Body of pancreas (tissue), 4 donors: Measurements from ENCODE around the gene ATP6V1G1. TPM values are rescaled to one million over a fixed set of nuclear protein-coding genes. Genes with fewer than 3 reads are reported as not detected.
A peak's percentile ranks its signal among the peaks of the same experiment; 100 is the strongest.

Experiments used
- ATAC-seq: fragments of 150-250 bp; one replicate; pipeline ENCODE4 v1.9.1; 2016
- DNase-seq, 4 donors: peaks; one replicate each; pipeline ENCODE4 v3.0.0-alpha.2; 2019
- H3K27ac ChIP-seq, 4 donors: fragments of 200-600 bp; sonication (generic); 1 replicate in 3 of 4; 2 replicates in 1 of 4; pipeline versions ENCODE4 v1.5.1 to v1.6.1; 2016 to 2019; ENCODE audit warnings: mild to moderate bottlenecking in 1 of 4, mixed read lengths in 1 of 4, moderate library complexity in 1 of 4
- H3K27me3 ChIP-seq, 2 donors: fragments of 200-600 bp; sonication (generic); one replicate each; pipeline ENCODE4 v1.6.0; 2016; ENCODE audit warnings: mild to moderate bottlenecking in 1 of 2
- H3K36me3 ChIP-seq, 2 donors: fragments of 200-600 bp; sonication (generic); replicated peaks in 1 of 2; 2 replicates each; pipeline ENCODE4 v1.5.1; 2016; ENCODE audit warnings: low read depth in 2 of 2; ENCODE audit not compliant: insufficient read depth in 1 of 2
- H3K4me1 ChIP-seq: fragments of 200-600 bp; sonication (generic); one replicate; pipeline ENCODE4 v1.6.0; 2016
- H3K4me3 ChIP-seq, 2 donors: fragments of 200-600 bp; sonication (generic); 1 replicate in 1 of 2; 2 replicates in 1 of 2; pipeline ENCODE4 v1.5.1; 2016 to 2019
- H3K9me3 ChIP-seq, 3 donors: fragments of 200-600 bp; sonication (generic); 1 replicate in 2 of 3; 2 replicates in 1 of 3; pipeline ENCODE4 v1.5.1; 2016
- POLR2A ChIP-seq, 3 donors: fragments of 450-650 bp; IDR thresholded peaks; one replicate each; pipeline ENCODE4 v1.6.1; 2016; ENCODE audit warnings: antibody characterized with exemption in 3 of 3, mild to moderate bottlenecking in 2 of 3
- WGBS, 2 donors: methylation state at CpG; one replicate each; pipeline ENCODE4 v1.1.5; 2017; 5-methylcytosine and 5-hydroxymethylcytosine counted together
- intact Hi-C: fragments of 100-400 bp; cut with DNase I; formaldehyde crosslinking; loops from one replicate; pipeline ENCODE4 v1.15.1; 2023
- total RNA-seq, 2 donors: library from RNA; depleted of rRNA; stranded (reverse); fragments of >200 nt; gene quantifications; one replicate each; pipeline ENCODE4 v1.1.0, GENCODE V29; 2016
- TF ChIP-seq, protein P1 (sequence below), 7 experiments: fragments of 450-650 bp in 4 of 7; fragments of 200-600 bp in 3 of 7; sonication (generic) in 3 of 7; IDR thresholded peaks; one replicate each; pipeline ENCODE4 v1.5.1; 2016 to 2019; ENCODE audit warnings: antibody characterized with exemption in 7 of 7

Gene ATP6V1G1
- total RNA-seq, 2 donors from 2014 or later, result 62.3 to 91.3 TPM

DNA sequence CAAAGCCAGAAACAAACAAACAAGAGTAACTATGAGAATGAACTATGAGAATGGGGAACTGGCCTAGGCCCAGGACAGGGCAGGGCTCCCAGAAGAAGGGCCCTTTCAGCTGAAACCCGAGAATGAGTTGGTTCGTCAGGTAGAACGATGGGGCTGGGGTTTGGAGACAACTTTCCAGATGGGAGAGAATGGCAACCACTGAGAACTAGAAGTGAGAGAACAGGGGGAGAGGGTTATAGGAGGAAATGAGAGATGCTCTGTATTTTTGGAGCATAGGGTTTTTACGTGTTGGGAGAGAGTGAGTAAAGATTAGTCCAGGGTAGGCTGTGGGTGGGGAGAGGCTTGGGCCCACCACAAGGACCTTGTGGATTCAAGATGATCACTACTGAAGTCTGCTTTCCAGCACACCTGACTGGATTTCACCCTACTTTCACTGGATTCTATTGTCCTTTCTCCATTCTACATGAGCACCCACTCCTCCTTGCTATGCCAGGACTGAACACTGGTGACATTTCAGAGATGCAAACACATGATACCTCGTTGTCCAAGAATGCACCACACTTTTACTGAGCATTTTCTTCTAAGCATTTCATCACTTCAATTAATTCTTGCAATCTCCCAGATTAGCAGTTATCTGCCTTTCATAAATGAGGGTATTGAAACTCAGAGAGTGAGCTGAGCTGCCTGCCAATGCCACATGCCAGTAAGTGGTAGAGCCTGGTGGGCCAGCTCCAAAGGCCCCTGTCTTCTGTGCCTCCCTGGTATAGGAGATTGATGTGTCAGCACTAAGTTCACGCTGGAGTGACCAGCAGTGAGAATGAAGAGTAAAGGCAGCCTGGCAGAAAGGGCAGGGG lies 20.3 kb downstream of the ATP6V1G1 start:
- H3K27me3 ChIP-seq, result no peaks in the 10 kb centered on the region
- TF ChIP-seq, protein P1, sequence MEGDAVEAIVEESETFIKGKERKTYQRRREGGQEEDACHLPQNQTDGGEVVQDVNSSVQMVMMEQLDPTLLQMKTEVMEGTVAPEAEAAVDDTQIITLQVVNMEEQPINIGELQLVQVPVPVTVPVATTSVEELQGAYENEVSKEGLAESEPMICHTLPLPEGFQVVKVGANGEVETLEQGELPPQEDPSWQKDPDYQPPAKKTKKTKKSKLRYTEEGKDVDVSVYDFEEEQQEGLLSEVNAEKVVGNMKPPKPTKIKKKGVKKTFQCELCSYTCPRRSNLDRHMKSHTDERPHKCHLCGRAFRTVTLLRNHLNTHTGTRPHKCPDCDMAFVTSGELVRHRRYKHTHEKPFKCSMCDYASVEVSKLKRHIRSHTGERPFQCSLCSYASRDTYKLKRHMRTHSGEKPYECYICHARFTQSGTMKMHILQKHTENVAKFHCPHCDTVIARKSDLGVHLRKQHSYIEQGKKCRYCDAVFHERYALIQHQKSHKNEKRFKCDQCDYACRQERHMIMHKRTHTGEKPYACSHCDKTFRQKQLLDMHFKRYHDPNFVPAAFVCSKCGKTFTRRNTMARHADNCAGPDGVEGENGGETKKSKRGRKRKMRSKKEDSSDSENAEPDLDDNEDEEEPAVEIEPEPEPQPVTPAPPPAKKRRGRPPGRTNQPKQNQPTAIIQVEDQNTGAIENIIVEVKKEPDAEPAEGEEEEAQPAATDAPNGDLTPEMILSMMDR (IDR thresholded peaks at IDR 0.05), result no peak
- no peak for TF ChIP-seq POLR2A (IDR thresholded peaks at IDR 0.05)
- ATAC-seq (no peak), DNase-seq (no peak)
- H3K9me3 ChIP-seq, result no peaks in the 10 kb centered on the region
- H3K36me3 ChIP-seq, result no peaks in the 10 kb centered on the region
- H3K4me3 ChIP-seq, result no peak overlapping the region
- peaks cover 25% of the 10 kb centered on the region for H3K4me1 ChIP-seq
- 80 to 81% methylated on average over 6 of the region's 6 CpGs for WGBS, 2 donors
- H3K27ac ChIP-seq, result no peak overlapping the region
- intact Hi-C loops, result no loop called here

DNA sequence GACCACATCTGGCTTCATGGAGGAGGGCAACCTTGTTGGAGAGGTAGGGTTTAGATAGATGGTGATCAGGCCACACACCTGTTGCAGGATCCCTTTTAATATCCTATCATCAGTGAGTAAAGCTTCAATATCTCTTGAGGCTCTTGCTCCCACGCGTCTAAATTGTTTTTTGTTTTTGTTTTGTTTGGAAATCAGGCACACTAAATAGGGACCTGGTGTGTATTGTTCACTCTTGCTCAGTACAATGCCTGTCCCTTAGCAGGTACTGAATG lies 20.9 kb downstream of the ATP6V1G1 start:
- DNase-seq, result no peak
- TF ChIP-seq, protein P1 (IDR thresholded peaks at IDR 0.05), result no peak
- no peak for TF ChIP-seq POLR2A (IDR thresholded peaks at IDR 0.05)

DNA sequence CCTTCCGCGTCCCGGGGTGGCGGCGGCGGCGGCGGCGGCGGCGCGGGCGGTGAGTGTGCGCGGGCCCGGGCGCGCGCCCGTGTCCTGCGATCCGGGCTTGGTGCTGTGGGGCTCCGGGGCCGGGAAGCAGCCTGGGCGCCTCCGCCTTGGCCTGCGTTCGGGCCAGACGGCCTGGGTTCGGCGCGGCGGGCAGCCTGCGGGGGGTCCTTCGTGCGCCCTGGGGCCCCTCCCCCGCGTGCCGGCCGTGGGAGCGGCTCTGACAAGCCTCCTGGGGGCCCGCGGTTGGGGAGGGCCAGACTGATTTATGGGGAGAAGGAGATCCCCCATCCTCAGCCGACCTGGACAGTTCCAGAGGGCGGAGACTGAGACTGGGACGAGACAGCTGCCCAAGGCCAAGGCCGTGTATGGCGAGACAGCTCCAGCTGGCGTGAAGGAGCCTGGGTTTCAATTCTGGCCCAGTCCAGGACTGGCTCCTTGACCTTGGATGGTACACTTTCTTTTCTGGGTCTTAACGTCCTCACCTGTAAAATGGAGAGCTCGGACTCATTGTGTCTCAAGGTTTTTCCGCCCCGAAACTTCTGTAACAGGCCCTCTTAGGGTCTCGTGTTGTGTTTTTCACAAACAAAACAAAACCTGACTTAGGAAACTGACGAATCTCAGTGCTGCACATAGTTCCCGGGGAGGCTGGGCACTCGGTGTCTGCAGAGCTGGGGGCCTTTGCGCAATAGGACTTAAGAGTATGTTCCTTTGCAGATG lies 24.1 kb downstream of the ATP6V1G1 start:
- Histone ChIP-seq H3K4me1 (peaks cover 24% of the 10 kb centered on the region), H3K9me3 (no peaks in the 10 kb centered on the region), H3K4me3 (peak overlapping the region; percentile 54 to 87), H3K36me3 (no peaks in the 10 kb centered on the region), H3K27me3 (no peaks in the 10 kb centered on the region), H3K27ac (peak overlapping the region; percentile 80 to 91 (median 84))
- 3 to 5% methylated on average over 7 to 32 of the region's 58 CpGs for WGBS, 2 donors
- TF ChIP-seq, protein P1 (IDR thresholded peaks at IDR 0.05), result no peak
- peak in 2 of 3 donors; percentile 13 to 23 for TF ChIP-seq POLR2A (IDR thresholded peaks at IDR 0.05)
- DNase-seq, result peak; percentile 48 to 64 (median 59)
- peak; percentile 82 for ATAC-seq
- intact Hi-C loops, result no loop called here

More for the DNA sequence above, 20.9 kb downstream of the ATP6V1G1 start:
- intact Hi-C loops, result no loop called here
- H3K9me3 ChIP-seq, result no peaks in the 10 kb centered on the region
- H3K27me3 ChIP-seq, result no peaks in the 10 kb centered on the region
- no peaks in the 10 kb centered on the region for H3K36me3 ChIP-seq
- peaks cover 27% of the 10 kb centered on the region for H3K4me1 ChIP-seq
- ATAC-seq, result no peak
- H3K4me3 ChIP-seq, result no peak overlapping the region
- 79 to 85% methylated on average over 2 of the region's 2 CpGs for WGBS, 2 donors
- H3K27ac ChIP-seq, result no peak overlapping the region

DNA sequence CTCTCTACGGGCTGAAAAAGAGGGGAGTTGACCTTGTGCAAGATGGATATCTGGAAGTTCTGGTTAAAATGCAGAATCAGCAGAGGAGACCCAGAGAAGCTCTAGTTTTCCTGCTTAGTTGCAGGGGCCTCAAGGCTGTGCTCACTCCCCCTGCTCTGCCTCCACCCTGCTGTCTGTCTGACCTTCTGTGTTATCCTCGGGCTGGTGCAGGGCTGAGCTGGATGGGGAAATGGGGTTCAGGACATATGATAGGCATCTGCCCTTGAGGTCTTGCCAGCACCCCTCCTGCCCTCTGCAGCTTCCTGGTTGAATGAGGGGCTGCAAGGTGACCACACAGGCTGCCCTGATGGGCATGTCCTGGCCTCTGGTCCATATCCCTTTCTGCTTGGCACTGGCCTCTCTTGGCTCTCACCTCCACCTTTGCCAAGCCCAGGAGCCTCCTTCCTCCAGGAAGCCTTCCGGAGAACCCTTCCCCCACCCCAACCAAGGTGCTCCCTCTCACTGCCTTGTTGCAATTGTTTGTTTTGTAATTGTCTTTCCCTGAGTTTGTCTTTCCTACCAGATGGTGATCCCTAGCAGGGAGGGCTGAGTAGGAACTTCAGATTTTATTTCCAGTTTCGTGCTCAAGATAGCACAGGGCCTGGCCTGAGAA lies 24.8 kb downstream of the ATP6V1G1 start:
- no peaks in the 10 kb centered on the region for H3K9me3 ChIP-seq
- H3K27ac ChIP-seq, result peak overlapping the region; percentile 80 to 91 (median 84)
- TF ChIP-seq, protein P1 (IDR thresholded peaks at IDR 0.05), result no peak
- no peak for TF ChIP-seq POLR2A (IDR thresholded peaks at IDR 0.05)
- no peak for ATAC-seq
- 28% methylated on average over 4 of the region's 4 CpGs for WGBS, 2 donors
- peak in 1 of 4 donors; percentile 7 for DNase-seq
- H3K36me3 ChIP-seq, result no peaks in the 10 kb centered on the region
- no peak overlapping the region for H3K4me3 ChIP-seq
- intact Hi-C loops, result no loop called here
- H3K27me3 ChIP-seq, result no peaks in the 10 kb centered on the region
- peaks cover 18% of the 10 kb centered on the region for H3K4me1 ChIP-seq
